WTC11 (cell line): ENCODE results near the gene KCNT2.

Source experiments
- ELF4 ChIP-seq: sonication (generic); formaldehyde crosslinking; IDR thresholded peaks from 2 replicates; pipeline ENCODE4 v1.8.1; 2022; ENCODE audit warnings: low read depth, mild to moderate bottlenecking, moderate library complexity, missing genetic modification reagents
- ETV6 ChIP-seq: sonication (generic); formaldehyde crosslinking; IDR thresholded peaks from 2 replicates; pipeline ENCODE4 v1.8.1; 2022; ENCODE audit warnings: mild to moderate bottlenecking, missing genetic modification reagents
- IRF2 ChIP-seq: sonication (generic); formaldehyde crosslinking; IDR thresholded peaks from 2 replicates; pipeline ENCODE4 v1.8.0; 2022; ENCODE audit warnings: low read depth, missing genetic modification reagents, borderline replicate concordance
- JUN ChIP-seq: sonication (generic); formaldehyde crosslinking; IDR thresholded peaks from 2 replicates; pipeline ENCODE4 v1.8.0; 2023; ENCODE audit warnings: mild to moderate bottlenecking, missing genetic modification reagents
- MYBL2 ChIP-seq: sonication (generic); formaldehyde crosslinking; IDR thresholded peaks from 2 replicates; pipeline ENCODE4 v1.8.1; 2023; ENCODE audit warnings: mild to moderate bottlenecking, moderate library complexity, missing genetic modification reagents
- RORB ChIP-seq: fragments of 250-450 bp; sonication (Bioruptor Pico); IDR thresholded peaks from 2 replicates; pipeline ENCODE4 v1.9.0; 2021; ENCODE audit warnings: mild to moderate bottlenecking
- ZNF121 ChIP-seq: sonication (generic); formaldehyde crosslinking; IDR thresholded peaks from 2 replicates; pipeline ENCODE4 v1.8.0; 2023; ENCODE audit warnings: missing genetic modification reagents
- TF ChIP-seq, protein P1 (sequence below): fragments of 200-600 bp; IDR thresholded peaks from 2 replicates; pipeline ENCODE4 v1.8.0; 2022; ENCODE audit warnings: antibody characterized with exemption
- TF ChIP-seq, protein P2 (sequence below): sonication (generic); formaldehyde crosslinking; conservative IDR thresholded peaks from 2 replicates; pipeline ENCODE4 v1.8.1; 2022; ENCODE audit warnings: mild to moderate bottlenecking, missing genetic modification reagents

DNA sequence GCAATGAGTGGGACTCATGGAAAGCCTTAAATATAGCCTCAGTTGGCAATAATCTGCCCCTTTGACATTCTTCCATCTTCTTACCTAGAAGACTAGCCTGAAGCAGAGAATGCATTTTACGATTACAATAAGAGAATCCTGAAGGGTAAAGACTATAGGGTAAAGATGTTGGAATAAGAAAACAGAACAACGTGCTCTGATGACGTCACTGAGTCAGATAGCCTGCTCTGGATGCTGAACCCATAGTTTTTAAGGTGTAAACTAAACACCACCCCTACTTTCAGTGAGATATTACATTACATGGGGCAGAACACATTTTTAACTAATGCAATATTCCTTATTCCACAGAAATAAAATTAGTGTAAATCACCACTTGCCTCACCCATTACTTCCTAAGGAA lies 240.4 kb downstream of the KCNT2 start:
- TF ChIP-seq IRF2 (no peak), ZNF121 (CRISPR knock-in tag) (no peak), MYBL2 (CRISPR knock-in tag) (no peak), ETV6 (CRISPR knock-in tag) (no peak), JUN (CRISPR knock-in tag) (no peak), ELF4 (no peak), RORB (CRISPR knock-in tag) (no peak)
- TF ChIP-seq, protein P1, sequence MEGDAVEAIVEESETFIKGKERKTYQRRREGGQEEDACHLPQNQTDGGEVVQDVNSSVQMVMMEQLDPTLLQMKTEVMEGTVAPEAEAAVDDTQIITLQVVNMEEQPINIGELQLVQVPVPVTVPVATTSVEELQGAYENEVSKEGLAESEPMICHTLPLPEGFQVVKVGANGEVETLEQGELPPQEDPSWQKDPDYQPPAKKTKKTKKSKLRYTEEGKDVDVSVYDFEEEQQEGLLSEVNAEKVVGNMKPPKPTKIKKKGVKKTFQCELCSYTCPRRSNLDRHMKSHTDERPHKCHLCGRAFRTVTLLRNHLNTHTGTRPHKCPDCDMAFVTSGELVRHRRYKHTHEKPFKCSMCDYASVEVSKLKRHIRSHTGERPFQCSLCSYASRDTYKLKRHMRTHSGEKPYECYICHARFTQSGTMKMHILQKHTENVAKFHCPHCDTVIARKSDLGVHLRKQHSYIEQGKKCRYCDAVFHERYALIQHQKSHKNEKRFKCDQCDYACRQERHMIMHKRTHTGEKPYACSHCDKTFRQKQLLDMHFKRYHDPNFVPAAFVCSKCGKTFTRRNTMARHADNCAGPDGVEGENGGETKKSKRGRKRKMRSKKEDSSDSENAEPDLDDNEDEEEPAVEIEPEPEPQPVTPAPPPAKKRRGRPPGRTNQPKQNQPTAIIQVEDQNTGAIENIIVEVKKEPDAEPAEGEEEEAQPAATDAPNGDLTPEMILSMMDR: no peak
- TF ChIP-seq, protein P2, sequence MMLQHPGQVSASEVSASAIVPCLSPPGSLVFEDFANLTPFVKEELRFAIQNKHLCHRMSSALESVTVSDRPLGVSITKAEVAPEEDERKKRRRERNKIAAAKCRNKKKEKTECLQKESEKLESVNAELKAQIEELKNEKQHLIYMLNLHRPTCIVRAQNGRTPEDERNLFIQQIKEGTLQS: no peak
